Heart right ventricle (tissue), 16 donors: Measurements from ENCODE around the gene TMEM127. TPM values are rescaled to one million over a fixed set of nuclear protein-coding genes. Genes with fewer than 3 reads are reported as not detected.
"Not testable (repeated sequence)": the region's sequence is repeated elsewhere in the genome, so short reads cannot be mapped to it uniquely, and the experiment has no call there.

Source experiments
- ATAC-seq, 8 donors: fragments of 200-7000 bp; cut with Tn5 transposase; one replicate each; pipeline ENCODE4 v1.9.1; 2020; ENCODE audit warnings: mild to moderate bottlenecking in 8 of 8, moderate library complexity in 8 of 8, moderate number of reproducible peaks in 1 of 8
- DNase-seq, 2 donors: peaks; one replicate each; pipeline ENCODE4 v3.0.0-alpha.2; 2020
- H3K27ac ChIP-seq, 10 donors: fragments of 200-600 bp; sonication (generic) in 2 of 10; one replicate each; pipeline versions ENCODE4 v1.5.0 to v1.8.0; 2020 to 2022; ENCODE audit warnings: mild to moderate bottlenecking in 3 of 10
- H3K27me3 ChIP-seq, 7 donors: fragments of 200-600 bp; one replicate each; pipeline ENCODE4 v1.8.0; 2021 to 2022; ENCODE audit warnings: mild to moderate bottlenecking in 2 of 7
- H3K36me3 ChIP-seq, 9 donors: fragments of 200-600 bp; sonication (generic) in 1 of 9; one replicate each; pipeline versions ENCODE4 v1.5.0 to v1.8.0; 2020 to 2022; ENCODE audit warnings: mild to moderate bottlenecking in 2 of 9
- H3K4me1 ChIP-seq, 9 donors: fragments of 200-600 bp; sonication (generic) in 1 of 9; one replicate each; pipeline versions ENCODE4 v1.5.0 to v1.8.0; 2020 to 2022; ENCODE audit warnings: mild to moderate bottlenecking in 4 of 9
- H3K4me3 ChIP-seq, 10 donors: fragments of 200-600 bp; sonication (generic) in 2 of 10; one replicate each; pipeline versions ENCODE4 v1.5.0 to v1.8.0; 2020 to 2022; ENCODE audit warnings: mild to moderate bottlenecking in 7 of 10, moderate library complexity in 2 of 10
- H3K9me3 ChIP-seq, 11 donors: fragments of 200-600 bp in 10 of 11; sonication (generic) in 2 of 11; one replicate each; pipeline versions ENCODE4 v1.5.0 to v1.8.0; 2013 to 2022; ENCODE audit warnings: mild to moderate bottlenecking in 2 of 11, control low read depth in 1 of 11, moderate library complexity in 1 of 11
- WGBS, 2 donors: extraction: QIAGEN DNeasy Blood & Tissue Kit; methylation state at CpG; one replicate each; pipeline ENCODE4 v1.1.7; 2013; ENCODE audit warnings: inconsistent platforms in 1 of 2; 5-methylcytosine and 5-hydroxymethylcytosine counted together
- intact Hi-C, 10 donors: fragments of 100-400 bp; cut with DNase I; formaldehyde crosslinking; loops; one replicate each; pipeline versions ENCODE4 v1.11.1 to v1.14.2; 2022
- polyA plus RNA-seq, 2 donors: library from polyadenylated mRNA; stranded (reverse); fragments of 200-250 nt; gene quantifications; one replicate each; pipeline ENCODE4 v1.2.3, GENCODE V29; 2013
- total RNA-seq, 10 donors: library from RNA; stranded (reverse); fragmentation: NEBNext Ultra II Directional in 3 of 10; extraction: Animal tissue kit (Norgen Biotek cat#: 25700) in 3 of 10; gene quantifications; one replicate each; pipeline versions ENCODE4 v1.2.1 to v1.2.4, GENCODE V29; 2021 to 2023
- TF ChIP-seq, protein P1 (sequence below), 9 donors: fragments of 200-600 bp; sonication (generic) in 2 of 9; IDR thresholded peaks; one replicate each; pipeline versions ENCODE4 v1.5.0 to v1.8.0; 2021 to 2022; ENCODE audit warnings: antibody characterized with exemption in 9 of 9, mild to moderate bottlenecking in 5 of 9, moderate library complexity in 1 of 9
- donor health status: Arrhythmogenic right ventricular cardiomyopathy.
- donor health status: ischemic (EF 13 %, LVEDD 7.1; RV severe dilation, severe dysfunction).
- donor health status: healthy with polysubstance abuse.
- donor health status: DM: no; HTN: yes; CAD: no.
- donor health status: DM: no; HTN: no; CAD: no.
- donor health status: ischemic (EF 25% LVEDD 6.9; RV normal size, moderate dysfunction).
- donor health status: ischemic (EF 25% LVEDD 5.7; RV mildly dilated, moderate dysfunction).
- donor health status: healthy.
- donor health status: DM: yes; HTN: yes; CAD: no.
- donor health status: Ischemic cardiomyopathy.
- donor health status: ischemic (EF 35%, LVEDD 5.7; RV mildly dilated, moderate dysfunction).
- donor health status: nonischemic (EF 11% LVEDD 7.7; RV severe dilation, severe dysfunction).
- donor health status: DM: yes; HTN: yes; CAD: no.
- donor health status: PGD.
- donor health status: ischemic (EF 29% LVEDD 5.4; RV normal size, mild dysfunction).
- donor health status: nonischemic (EF 23%, LVEDD 6.1; RV moderate dilation, normal function).

The TMEM127 gene
- total and polyA plus RNA-seq, 12 donors: 15.2 to 113 (median 88.3) TPM

DNA sequence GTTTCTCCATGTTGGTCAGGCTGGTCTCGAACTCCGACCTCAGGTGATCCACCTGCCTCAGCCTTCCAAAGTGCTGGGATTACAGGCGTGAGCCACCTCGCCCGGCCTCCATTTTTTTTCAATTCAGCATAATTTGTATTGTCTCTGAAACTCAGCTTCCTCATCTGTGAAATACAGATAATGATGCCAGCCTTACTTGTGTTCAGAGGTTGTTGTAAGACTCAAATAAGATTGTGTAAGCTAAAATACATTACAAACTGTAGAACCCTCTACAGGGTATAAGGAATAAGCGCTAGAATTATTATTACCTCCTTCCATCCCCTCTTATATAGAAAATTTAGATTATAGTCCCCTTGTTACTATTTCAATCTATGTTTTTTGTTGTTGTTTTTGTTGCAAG is 32.4 kb downstream of the TMEM127 start:
- WGBS, 2 donors: 94 to 95% methylated on average over 6 of the region's 6 CpGs
- no peak overlapping the region for H3K4me3 ChIP-seq
- peak overlapping the region in 1 of 10 donors; percentile 49 for H3K27ac ChIP-seq
- peaks cover 0 to 16% (median 0%) of the 10 kb centered on the region in 9 donors for H3K4me1 ChIP-seq
- no peak for DNase-seq
- H3K9me3 ChIP-seq: no peaks in the 10 kb centered on the region
- no peak for ATAC-seq
- no peaks in the 10 kb centered on the region for H3K27me3 ChIP-seq
- H3K36me3 ChIP-seq: no peaks in the 10 kb centered on the region
- intact Hi-C loops: no loop called here
- TF ChIP-seq, protein P1, sequence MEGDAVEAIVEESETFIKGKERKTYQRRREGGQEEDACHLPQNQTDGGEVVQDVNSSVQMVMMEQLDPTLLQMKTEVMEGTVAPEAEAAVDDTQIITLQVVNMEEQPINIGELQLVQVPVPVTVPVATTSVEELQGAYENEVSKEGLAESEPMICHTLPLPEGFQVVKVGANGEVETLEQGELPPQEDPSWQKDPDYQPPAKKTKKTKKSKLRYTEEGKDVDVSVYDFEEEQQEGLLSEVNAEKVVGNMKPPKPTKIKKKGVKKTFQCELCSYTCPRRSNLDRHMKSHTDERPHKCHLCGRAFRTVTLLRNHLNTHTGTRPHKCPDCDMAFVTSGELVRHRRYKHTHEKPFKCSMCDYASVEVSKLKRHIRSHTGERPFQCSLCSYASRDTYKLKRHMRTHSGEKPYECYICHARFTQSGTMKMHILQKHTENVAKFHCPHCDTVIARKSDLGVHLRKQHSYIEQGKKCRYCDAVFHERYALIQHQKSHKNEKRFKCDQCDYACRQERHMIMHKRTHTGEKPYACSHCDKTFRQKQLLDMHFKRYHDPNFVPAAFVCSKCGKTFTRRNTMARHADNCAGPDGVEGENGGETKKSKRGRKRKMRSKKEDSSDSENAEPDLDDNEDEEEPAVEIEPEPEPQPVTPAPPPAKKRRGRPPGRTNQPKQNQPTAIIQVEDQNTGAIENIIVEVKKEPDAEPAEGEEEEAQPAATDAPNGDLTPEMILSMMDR (IDR thresholded peaks at IDR 0.05): no peak

DNA sequence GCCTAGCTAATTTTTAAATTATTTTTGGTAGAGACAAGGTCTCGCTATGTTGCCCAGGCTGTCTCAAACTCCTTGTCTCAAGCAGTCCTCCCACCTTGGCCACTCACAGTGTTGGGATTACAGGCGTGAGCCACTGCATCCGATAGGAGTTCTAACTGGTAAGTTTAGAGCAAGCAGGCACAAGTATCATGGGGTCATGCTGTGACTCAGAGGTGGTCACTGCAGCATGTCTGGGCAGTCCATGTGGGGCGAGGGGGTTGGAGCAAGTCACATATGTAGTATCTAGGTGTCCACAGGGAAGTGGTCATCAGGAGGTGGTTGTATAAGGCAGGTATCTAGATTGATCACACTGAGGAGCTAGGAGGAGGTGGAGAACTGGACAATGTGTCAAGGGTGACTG is 34.5 kb downstream of the TMEM127 start:
- TF ChIP-seq, protein P1 (IDR thresholded peaks at IDR 0.05): no peak

GRCh38 chr2:96225016-96225533 is 40.7 kb downstream of the TMEM127 start:
- no peak overlapping the region for H3K4me3 ChIP-seq
- intact Hi-C loops: no loop called here
- ATAC-seq (peak in 4 of 8 donors; percentile 11 to 28 (median 27)), DNase-seq (no peak)
- peak overlapping the region in 2 of 10 donors; percentile 3 to 78 for H3K27ac ChIP-seq
- peaks cover 0 to 9% (median 0%) of the 10 kb centered on the region in 11 donors for H3K9me3 ChIP-seq
- 70 to 73% methylated on average over 3 of the region's 3 CpGs for WGBS, 2 donors
- H3K4me1 ChIP-seq: peaks cover 0 to 27% (median 0%) of the 10 kb centered on the region in 9 donors
- H3K27me3 ChIP-seq: no peaks in the 10 kb centered on the region
- TF ChIP-seq, protein P1 (IDR thresholded peaks at IDR 0.05): no peak
- peaks cover 0 to 5% (median 0%) of the 10 kb centered on the region in 9 donors for H3K36me3 ChIP-seq

More for the DNA sequence above, 34.5 kb downstream of the TMEM127 start:
- WGBS, 2 donors: 96 to 97% methylated on average over 4 of the region's 4 CpGs
- Histone ChIP-seq H3K27me3 (no peaks in the 10 kb centered on the region), H3K36me3 (peaks cover 0 to 2% (median 0%) of the 10 kb centered on the region in 9 donors), H3K4me3 (no peak overlapping the region), H3K27ac (no peak overlapping the region), H3K9me3 (no peaks in the 10 kb centered on the region), H3K4me1 (peaks cover 0 to 16% (median 0%) of the 10 kb centered on the region in 9 donors)
- intact Hi-C loops: no loop called here
- DNase-seq (no peak), ATAC-seq (no peak)

DNA sequence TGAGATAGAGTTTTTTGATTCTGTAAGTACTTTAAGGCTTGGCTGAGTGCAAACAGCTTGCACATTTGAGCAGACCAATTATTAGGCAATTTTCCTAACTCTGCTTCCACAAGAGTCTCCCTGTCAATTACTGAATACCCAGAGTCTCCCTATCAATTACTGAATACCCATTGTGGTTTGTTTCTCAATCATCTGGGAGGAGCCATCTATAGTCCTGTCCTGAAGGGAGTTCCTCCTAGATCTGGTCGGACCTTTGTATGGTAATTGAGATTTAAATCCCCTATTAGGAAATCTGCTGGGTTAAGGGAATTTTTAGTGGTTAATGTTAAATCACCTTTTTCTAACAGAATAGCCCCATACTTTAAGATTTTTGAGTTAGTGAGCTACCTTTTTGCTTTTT is 44.7 kb downstream of the TMEM127 start:
- H3K4me1 ChIP-seq: peaks cover 0 to 27% (median 0%) of the 10 kb centered on the region in 9 donors
- H3K9me3 ChIP-seq, DNase-seq, H3K4me3 ChIP-seq, H3K27me3 ChIP-seq, H3K36me3 ChIP-seq, ATAC-seq, H3K27ac ChIP-seq, intact Hi-C loops: not testable (repeated sequence)
- WGBS, 2 donors: 86 to 87% methylated on average over 1 of the region's 1 CpG

- H3K9me3 ChIP-seq, DNase-seq, H3K4me3 ChIP-seq, ATAC-seq, H3K36me3 ChIP-seq, H3K27ac ChIP-seq, H3K27me3 ChIP-seq, intact Hi-C loops: not testable (repeated sequence)
- H3K4me1 ChIP-seq: peaks cover 0 to 19% (median 0%) of the 10 kb centered on the region in 9 donors
- 80 to 87% methylated on average over 4 of the region's 4 CpGs for WGBS, 2 donors
Measured at GRCh38 chr2:96219959-96220358, 45.8 kb downstream of the TMEM127 start.
